Stimulated activated naive CD4-positive, alpha-beta T cell (primary cell): ENCODE measurements around the gene PLAU.
"Not testable (repeated sequence)": the region's sequence is repeated elsewhere in the genome, so short reads cannot be mapped to it uniquely, and the experiment has no call there.

Experiments
- DNase-seq, 6 experiments: peaks; one replicate each; lab custom pipeline; 2025; lab: John Stamatoyannopoulos, UW

The PLAU gene

DNA sequence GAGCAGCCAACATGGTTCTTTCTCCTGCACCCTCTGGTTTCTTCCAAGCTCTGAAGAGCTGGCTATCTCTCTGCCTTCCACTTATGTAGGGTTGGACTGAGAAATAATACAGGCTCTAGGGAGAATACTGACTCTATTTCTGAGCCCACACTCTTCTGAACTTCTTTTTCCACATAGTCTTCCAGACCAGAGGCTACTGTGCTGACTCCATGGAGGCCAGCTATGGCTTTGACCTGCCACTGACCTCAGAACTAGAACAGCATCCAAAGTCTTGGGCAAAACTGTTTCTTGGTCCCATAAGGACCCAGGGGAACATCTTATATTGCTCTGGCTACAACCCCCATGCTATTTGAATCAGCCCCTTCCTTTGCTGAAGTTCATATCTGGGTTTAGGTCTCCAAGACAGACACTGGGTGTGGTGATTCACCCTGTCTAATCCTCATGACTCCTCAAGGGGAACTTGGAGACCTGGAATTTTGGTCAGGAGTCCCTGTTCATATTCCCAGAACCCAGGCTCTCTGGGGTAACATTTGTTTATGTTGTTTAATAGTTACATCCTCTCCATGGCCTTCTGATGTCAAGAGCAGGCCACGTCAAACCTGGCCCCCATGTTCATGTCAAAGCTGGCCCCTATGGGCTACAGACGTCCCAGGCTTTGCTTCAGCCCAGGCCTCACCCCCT, 12.1 kb upstream of the PLAU start:
- DNase-seq = no peak

DNA sequence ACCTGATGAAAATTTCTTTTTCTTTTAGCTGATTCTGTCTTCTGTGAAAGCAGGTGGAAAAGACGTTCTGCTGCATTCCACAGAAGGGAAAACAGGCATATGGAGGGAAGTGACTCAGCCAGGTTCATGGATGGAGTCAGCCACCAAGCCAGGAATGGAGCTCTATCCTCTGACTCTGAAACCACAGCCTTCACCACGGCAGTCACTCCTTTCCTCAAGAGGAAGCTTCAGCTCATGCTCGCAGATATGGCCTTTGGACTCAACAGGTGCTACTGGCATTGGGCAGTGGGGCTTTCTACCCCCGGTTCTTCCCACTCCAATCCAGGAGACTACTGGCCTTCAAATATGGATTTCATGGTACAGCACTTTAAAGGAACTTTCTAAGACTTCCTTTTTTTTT, 11.5 kb upstream of the PLAU start:
- no peak for DNase-seq

DNA sequence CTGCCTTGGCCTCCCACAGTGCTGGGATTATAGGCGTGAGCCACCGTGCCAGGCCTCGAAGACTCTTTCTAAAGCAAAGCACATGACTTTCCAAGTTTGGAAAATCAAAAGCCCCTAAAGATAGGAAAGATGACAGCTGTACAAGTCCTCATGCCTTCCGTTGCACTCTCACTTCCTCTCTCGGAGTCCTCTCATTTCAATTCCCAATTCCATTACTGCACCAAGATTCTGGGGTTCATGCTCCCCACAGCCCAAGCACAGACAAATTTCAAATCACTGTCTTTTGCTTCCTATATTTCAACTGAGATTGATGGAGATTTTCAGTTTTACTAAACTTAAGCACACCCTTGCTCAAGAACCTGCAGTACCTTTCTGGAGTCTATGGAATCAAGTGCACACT, 10.9 kb upstream of the PLAU start:
- no peak for DNase-seq

DNA sequence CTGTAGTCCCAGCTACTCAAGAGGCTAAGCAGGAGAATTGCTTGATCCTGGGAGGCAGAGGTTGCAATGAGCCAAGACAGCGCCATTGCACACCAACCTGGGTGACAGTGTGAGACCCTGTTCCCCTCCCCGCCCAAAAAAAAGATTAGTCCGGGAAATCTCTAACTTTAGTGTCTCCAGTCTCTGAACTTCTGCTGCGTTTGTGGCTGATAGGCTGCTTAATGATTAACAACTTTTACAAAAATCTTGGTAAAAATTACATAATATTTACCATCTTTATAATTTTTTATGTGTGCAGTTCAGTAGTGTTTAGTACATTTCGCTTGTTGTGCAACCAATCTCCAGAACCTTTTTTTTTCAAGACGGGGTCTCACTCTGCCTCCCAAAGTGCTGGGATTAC, 9.7 kb upstream of the PLAU start:
- DNase-seq = no peak

DNA sequence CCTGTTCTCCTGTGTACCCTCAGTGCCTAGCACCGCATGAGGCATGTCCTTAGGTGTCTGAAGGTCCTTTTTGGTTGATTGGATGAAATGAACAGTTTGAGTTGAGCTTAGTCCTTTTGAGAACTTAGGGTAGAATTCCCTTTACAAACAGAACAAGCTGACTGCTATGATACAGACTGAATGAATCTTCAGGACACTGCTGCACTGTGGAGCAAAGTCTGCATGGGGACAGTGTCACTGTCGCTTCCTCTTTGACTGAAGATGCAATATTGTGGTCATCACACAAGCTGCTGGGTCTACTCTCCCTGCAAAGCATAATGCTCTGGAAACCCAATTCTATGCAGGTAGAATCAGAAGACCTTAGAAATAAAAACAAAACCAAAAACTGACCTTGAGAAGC, 8.6 kb upstream of the PLAU start:
- DNase-seq = no peak

DNA sequence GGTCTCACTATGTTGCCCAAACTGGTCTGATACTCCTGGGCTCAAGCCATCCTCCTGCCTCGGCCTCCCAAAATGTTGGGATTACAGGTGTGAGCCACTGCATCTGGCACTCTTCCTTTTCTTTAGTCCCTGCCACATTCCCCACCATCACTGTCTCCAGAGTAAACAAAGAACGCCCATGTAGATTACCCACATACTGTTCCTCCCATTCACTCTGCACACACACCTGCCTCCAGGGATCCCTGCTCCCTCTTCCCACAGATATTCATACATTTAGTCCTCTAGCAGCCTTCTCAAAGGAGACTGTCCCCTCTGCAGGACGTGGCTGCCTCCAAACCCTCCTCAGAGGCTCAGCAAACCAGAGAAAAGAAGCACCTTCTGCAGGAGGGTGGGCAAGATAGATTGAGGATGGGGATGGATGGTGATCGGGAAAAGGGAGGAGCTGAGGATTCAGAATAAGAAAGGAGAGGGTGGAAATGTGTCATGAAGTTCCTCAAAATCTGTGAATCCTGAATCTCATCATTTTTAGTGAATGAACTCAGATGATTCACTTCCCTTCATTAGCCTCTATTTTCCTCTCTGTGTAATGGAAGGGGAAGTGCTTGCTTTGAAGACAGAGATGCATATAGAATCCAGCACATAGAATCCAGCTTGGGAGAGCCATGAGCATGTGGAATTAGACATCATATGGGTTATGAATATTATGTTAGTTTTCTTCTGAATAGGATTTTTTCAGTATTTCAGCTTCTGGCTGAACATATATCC, 5.5 kb upstream of the PLAU start:
- no peak for DNase-seq

DNA sequence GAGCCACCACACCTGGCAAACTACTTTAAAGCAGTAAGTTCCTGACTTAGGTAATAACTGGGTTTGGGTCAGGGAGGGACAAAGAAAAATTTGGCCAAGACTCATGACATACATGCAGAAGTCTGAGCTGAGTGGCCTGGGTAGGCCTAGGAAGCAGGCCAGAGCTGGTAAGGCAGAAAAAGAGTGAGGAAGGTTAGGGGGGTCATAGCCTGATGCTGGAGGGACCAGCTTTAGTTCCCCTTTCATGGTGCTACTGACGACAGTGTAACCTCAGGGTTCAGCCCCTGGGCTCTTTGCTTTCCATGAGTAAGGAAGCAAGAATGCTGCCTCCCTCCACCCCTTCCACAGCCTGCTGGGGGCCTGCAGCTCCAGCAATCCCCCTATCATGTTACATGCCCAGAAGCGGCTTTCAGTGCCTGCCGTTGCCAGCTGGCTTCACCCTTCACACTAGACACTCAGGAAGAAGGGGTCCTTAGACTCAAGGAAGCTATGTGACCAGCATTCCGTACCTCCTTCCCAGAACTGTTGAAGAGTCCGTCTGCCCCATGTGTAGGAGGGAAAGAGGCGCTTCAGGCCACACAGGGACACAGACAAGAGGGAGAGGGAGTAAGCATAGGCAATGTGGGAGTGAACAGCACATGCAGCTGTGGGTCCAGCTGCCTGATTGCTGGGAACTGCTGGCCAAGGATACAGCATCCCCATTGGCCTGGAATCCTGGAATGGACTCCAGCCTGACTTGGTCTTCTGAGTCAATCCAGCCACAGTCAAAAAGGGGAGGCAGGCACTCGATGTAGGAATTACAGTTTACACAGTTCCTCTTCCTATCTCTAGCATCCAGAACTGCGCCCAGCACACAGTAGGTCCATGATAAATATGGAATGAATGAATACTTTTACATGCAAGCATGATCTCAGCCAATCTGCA, 4.1 kb upstream of the PLAU start:
- DNase-seq = no peak

DNA sequence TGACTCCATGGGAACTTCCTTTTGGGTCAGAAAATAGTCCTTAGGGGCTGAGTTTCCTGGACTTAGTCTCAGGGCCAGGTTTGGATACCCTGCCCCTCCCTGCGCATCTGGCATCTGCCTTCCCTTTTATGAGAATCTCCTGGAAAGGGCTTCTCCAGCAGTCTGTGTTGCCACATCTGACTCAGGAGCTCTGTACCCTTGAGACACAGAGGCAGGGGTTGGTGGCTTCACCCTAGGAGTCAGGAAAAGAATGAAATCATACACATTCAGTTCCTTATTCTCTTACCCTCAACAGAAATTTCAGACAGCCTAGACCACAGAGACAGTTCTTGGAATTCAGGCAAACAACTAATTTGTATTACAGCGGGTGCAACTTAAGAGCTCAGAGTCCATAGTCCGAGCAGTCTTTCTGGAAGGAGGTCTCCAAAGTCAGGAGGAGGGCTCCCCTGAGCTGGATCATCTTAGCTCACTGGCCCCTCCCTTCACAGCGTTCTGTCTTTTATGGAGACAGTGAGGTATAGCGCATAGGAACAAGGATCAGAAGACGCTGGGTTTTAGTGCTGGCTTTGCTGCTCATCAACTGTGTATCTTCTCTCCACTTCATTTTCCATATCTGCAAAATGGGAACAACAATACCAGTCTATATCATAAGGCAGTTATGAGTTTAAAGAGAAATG, 3.0 kb upstream of the PLAU start:
- no peak for DNase-seq

DNA sequence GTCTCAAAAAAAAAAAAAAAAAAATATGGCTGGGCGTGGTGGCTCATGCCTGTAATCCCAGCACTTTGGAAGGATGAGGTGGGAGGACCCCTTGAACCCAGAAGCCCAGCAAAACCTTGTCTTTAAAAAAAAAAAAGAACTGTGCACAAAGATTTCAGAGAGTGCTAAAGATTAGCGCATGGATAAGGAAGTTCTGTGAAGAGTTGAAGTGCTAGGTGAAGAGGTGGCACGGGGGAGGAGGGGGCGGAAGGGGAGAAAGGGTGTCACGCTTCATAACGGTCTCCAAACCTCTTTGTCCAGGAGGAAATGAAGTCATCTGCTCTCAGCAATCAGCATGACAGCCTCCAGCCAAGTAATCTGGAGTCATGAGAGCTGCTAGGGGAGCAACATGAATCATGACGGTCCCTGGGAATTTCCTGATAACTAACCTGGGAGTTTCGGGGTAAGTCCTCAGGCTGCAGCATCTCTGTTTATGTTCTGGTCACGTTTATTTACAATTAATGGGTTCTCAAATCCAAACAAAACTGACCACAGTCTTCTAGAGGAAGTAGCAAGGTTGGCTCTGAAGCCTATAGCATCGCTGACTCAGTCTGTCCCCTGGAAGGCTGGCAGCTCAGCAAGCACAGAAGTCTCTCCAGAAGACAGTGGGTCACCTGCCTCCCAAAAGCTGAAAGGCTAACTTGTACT, 1.9 kb upstream of the PLAU start:
- DNase-seq = peak in 1 of 6 experiments; percentile 7

DNA sequence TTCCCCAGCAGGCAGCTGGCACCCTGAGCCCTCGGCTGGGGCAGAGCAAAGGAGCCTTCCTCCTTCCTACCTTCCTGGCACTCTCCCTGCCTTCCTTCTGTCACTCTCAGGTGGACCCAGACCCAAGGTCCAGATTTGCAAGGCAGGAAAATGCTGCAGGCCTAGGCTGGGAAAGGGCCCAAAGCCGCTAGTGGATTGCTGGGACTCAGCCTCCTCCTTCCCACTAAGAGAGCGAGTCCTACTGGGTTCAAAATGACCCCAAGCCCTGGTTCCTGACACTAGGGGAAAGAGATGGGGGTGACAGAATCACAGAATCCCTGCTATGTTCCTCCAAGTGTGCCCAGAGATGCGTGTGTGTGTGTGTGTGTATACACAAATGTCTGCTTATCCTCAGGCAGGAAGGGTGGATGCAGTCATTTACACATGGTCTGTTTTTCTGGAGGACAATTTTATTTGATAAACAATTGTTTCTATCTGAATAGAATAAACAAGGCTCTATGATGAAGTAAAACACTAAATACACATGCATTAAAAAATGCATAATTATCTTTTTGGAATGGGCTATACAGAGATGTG, 1.3 kb upstream of the PLAU start:
- DNase-seq = no peak

DNA sequence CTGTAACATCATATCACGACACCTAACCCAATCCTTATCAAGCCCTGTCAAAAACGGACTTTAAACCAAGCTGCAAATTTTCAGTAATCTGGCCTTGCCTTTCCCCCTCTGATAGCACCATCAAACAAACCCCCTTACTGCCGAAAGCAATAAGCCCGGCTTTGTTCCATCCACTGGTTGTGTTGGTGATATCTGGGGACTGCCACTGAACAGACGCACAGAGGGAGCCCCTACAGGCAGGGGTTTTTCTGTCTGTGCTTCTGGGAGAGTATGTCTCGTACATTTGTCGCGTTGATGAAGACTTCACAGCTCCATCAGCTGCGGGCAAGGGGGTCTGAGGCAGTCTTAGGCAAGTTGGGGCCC, 550 bp upstream of the PLAU start:
- DNase-seq = peak in 1 of 6 experiments; percentile 11

DNA sequence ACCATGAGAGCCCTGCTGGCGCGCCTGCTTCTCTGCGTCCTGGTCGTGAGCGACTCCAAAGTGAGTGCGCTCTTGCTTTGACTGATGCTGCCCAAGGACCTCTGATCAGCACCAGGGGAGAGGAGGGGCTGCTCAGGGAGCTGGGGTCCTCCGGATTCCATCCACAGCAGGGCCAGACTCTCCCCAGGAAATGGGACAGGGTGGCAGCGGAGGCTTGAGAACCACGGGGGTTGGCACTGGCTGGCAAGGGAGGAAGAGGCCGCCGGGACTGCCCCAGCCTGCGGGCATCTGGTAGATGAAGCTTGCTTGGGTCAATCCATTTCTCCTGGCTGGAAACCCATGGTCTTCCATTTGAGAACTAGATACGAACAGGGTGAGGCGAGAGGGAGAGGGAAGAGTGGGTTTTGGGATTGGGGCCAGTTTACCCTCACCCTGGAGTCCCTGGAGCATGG, 647 bp downstream of the PLAU start:
- DNase-seq = no peak

DNA sequence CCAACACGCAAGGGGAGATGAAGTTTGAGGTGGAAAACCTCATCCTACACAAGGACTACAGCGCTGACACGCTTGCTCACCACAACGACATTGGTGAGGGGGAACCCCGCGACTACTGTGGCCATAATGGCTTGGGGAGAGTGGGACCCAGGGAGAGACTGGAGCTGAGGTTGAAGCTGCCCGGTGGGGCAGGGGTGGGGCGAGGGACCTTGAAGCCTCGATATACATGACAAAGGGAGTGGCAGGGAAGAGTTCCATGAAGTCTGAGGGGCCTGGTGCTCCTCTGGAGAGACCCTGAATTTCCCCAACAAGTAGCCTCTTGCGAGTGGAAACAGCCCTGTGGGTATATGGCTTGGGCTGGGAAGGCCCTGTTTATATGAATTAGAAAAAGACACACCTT, 3.1 kb downstream of the PLAU start:
- DNase-seq = no peak

DNA sequence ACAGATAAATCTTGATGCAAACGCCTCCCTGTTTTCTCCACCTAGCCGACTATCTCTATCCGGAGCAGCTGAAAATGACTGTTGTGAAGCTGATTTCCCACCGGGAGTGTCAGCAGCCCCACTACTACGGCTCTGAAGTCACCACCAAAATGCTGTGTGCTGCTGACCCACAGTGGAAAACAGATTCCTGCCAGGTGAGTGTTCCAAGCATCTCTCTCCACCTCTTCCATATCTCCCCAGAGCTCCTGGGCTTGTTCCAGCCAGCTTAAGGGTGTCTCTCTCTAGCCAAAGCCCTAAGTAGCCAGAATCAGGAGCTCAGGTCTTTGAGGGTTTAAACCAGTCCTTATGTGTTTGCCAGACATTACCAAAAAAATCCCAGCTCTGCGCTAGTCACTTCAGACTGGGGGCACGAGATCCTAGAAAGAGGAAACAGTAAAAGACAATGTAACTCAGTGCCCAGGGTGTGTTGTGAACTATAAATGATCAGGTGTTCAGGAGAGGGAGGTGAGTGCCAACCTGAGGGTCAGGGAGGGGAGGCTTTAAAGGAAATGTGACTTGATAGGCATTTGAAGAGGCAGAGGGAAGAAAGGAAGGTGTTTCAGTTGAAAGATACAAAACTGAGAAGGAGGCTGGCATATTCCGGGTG, 4.4 kb downstream of the PLAU start:
- DNase-seq = no peak

DNA sequence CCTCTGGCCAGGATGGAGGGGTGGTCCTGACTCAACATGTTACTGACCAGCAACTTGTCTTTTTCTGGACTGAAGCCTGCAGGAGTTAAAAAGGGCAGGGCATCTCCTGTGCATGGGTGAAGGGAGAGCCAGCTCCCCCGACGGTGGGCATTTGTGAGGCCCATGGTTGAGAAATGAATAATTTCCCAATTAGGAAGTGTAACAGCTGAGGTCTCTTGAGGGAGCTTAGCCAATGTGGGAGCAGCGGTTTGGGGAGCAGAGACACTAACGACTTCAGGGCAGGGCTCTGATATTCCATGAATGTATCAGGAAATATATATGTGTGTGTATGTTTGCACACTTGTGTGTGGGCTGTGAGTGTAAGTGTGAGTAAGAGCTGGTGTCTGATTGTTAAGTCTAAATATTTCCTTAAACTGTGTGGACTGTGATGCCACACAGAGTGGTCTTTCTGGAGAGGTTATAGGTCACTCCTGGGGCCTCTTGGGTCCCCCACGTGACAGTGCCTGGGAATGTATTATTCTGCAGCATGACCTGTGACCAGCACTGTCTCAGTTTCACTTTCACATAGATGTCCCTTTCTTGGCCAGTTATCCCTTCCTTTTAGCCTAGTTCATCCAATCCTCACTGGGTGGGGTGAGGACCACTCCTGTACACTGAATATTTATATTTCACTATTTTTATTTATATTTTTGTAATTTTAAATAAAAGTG, 6.0 kb downstream of the PLAU start:
- no peak for DNase-seq

DNA sequence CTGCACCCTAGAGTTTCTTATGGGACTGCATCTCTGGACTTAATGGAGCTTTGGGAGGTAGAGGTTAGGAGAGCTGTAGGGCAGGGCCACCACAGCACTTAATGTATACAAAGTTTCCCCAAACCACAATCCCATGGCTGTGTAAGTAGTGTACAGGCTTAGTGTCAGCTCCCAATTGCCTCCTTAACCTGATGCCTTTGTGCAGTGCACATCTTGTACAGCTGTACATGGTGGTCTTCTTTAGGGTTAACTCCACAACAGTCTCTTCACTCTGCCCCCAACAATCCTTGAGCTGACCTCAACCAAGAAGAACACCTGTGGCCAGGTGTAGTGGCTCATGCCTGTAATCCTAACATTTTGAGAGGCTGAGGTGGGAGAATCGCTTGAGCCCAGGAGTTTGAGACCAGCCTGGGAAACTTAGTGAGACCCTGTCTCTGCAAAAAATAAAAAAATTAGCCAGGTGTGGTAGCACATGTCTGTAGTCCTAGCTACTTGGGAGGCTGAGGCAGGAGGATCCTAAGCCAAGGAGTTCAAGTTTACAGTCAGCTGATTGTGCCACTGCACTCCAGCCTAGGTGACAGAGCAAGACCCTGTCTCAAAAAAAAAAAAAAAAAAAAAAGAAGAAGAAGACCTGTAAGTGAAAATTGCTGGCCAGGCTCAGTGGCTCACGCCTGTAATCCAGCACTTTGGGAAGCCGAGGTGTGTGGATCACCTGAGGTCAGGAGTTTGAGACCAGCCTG, 6.8 kb downstream of the PLAU start:
- DNase-seq = no peak

DNA sequence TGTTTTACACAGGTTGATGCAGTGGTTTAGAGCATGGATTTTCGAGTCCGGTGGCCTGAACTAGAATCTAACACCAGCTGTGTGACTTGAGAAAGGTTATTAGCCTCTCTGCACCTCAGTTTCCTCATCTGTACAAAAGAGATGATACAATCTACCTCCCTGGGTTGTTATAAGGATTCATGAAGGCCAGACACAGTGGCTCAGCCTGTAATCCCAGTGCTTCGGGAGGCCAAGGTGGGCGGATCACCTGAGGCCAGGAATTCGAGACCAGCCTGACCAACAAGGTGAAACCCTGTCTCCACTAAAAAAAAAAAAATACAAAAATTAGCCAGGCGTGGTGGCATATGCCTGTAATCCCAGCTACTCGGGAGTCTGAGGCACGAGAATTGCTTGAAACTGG, 8.5 kb downstream of the PLAU start:
- DNase-seq = not testable (repeated sequence)

DNA sequence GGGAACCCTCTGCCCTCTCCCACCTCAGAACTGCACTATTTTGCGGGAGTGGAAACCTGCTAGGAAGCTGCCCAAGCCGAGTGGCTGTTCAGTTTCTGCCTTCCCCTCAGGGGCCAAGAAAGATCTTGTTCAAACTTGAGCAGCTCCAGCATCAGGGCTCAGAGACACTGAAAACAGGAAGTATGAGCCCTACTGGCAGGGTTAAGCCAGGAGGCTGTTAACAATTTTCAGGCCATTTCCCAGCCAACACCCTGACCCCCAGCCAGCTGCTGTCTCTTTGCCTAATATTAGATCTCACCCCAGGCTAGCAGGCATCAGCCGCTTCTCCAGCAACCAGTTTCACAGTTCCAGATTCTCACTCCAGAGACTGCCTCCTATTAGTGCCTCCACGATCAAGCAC, 9.2 kb downstream of the PLAU start:
- peak in 3 of 6 experiments; percentile 5 to 25 (median 13) for DNase-seq
